GM21447 (cell line): ENCODE results near the gene MRNIP.

Experiments
- ATAC-seq: cut with Tn5 transposase; IDR thresholded peaks from one replicate; pipeline ENCODE4 v1.9.1; 2021; ENCODE audit not compliant: unreplicated experiment

MRNIP gene

GRCh38 chr5:179822444-179822990, 36.1 kb downstream of the MRNIP start:
- ATAC-seq: no peak

GRCh38 chr5:179822059-179822432, 36.6 kb downstream of the MRNIP start:
- ATAC-seq: no peak

DNA sequence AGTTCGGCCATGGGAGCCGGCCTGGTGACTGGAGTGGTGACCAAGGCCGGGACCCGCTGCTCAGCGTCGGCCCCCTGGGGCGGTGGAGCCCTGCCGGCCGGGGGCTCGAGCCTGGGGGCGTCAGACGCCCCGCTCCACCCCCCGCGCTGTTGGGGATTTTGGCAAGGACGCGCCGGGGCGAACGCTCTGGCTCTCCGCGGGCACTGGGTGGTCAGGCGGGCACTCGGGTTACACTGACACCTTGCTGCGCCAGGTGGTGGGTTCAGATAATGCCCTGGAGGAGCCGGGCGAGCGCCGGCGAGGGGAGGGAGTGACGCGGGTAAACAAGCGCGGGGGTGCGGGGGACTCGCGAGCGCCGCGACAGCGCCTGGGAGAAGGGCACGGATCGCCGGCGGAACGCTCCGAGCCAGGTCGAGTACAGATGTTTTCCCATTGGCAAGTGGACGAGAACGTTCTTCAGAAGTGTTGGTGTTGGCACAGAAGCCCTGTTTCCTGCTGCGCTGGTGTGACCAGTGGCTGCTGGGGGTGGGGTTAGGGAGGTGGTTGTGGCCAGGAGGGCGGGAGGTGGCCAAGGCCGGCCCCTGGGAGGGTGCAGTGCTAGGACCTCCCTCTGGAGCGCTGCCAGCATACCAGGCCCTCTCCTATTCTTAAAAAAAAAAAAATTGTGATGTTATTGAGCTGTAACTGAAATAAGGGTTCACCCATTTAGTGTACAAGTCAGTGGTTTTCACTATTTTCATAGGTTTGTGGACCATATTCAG, 37.1 kb downstream of the MRNIP start:
- ATAC-seq: peak; percentile 52

DNA sequence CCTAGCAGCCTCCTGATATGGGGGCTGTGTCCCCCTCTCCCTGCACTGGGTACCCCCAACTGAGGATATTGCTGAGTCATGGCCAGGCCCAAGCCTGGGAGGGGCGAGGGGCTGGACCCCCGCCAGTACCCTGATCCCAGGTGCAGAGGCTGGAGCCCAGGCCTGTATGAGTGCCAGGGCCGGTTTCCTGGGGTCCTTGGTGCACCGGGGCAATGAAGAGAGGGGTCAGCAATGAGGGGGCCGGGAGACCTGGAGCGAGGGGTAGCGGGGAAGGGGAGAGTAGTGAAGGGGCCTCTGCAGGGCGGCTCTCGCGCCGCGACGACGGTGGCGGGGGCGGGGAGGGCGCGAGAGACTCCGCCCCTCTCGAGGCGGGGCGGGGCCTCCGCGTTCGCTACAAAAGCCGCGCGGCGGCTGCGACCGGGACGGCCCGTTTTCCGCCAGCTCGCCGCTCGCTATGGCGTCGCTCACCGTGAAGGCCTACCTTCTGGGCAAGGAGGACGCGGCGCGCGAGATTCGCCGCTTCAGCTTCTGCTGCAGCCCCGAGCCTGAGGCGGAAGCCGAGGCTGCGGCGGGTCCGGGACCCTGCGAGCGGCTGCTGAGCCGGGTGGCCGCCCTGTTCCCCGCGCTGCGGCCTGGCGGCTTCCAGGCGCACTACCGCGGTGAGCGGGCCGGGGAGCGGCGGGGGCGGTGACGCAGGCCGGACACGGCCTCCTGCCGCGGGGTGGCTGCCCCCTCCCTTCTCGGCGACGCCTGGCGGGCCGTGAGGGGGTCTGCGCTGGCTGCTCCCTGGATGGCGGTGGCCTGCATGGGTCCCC, 37.9 kb downstream of the MRNIP start, which contains the start of gene SQSTM1:
TSS of gene SQSTM1 (plus strand) at position 423 of the 815 bp plus-strand sequence. CDS start at position 455, 32 bp downstream.
- ATAC-seq: peak; percentile 34

- no peak for ATAC-seq
These were observed 38.5 kb downstream of the MRNIP start for GRCh38 chr5:179820127-179820482.

DNA sequence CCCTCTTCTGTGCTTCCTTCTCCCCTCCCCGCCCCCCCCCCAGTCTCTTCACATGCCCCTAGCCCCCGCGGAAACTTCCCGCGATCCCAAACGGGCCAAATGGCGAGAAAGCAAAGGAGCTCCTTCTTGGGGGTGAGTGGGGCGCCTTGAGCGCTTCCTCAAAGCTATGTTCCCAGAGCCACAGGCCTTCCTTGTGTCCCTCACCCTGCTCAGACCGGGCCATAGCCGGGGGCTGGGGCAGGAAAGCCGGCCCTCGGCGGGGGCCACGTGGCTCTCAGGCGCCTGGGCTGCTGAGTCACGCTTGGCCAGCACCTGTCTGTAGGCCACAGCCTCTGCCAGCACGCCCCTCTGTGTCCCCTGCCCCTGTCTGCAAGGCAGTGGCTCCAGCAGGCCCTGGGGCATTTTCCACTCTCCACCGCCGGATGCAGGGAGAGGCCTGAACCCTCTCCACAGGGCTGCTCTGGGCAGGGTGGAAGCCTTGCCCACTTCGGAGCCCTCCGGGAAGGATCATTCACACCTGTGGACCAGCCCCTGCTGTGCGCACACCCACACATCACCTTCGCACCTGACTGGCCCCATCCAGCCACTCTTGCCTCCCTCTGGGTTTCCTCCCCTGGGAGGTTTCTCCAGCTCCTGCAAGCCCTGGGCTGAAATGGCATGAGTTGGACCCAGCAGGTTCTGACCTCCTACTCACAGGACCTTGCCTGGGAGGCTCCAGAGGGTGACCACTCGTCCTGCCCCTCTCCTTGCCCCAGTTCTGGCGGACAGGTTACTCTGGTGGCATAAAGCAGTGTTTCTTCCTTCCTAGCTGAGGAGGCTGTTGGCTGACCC, 39.1 kb downstream of the MRNIP start:
- peak; percentile 12 for ATAC-seq

DNA sequence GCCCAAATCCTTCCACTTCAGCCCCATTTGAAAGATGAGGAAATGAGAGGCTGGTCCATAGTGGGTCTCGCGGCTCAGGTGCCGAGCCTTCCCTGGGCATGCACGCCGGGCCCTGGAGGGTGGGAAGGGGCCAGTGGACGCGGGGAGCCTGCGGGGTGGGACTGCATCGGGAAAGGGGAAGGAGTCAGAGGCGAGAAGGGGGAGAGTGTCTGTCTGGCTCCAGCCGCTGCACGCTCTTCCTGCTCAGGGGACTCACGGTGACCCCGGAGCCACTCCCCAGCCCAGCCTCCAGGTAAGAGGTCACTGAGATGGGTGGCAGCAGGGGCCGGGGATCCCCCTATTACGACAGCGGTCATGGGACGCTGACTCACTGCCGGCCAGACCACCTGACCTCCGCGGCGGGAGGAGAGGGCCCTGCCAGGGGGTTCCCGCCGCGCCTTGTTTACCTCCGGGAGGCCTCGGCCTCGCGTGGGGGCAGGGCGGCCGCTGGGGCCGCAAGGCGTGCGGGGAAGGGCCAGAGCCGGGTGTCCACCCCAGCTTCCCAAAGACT, 39.8 kb downstream of the MRNIP start:
- peak; percentile 62 for ATAC-seq

DNA sequence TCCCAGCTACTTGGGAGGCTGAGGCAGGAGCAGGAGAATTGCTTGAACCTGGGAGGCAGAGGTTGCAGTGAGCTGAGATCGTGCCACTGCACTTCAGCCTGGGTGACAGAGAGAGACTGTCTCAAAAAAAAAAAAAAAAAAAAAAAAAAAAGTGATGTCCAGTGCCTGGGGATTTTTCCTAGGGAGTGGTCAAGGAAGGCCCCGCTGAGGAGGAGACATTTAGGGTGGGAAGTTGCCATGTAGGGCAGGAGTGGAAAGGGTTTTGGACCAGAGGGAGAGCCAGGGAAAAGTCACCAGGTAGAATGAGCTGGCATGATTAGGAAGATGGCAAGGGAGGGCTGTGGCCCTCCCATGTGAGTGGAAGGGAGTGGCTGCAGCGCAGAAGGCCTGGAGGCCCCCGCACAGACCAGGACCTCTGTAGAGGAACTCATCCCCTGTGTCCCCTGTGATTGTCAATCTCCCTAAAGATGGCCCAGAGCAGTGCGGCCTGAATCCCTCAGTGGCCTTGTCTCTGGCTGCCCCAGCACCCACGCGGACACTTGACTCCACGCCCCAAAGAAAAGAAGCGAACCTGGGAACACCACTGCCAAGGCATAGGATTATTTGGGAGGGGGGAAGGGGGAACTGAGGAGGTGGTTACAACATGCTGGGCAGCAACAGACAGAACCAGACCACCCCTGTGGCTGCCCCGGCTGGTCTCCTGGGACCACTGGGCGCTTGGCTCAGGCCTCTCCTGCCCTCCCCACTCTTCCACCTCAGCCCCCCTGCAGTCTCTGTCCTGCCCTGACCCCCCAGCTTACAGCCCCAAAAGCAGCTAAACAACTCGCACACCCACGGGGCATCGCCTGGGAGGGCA, 40.5 kb downstream of the MRNIP start:
- no peak for ATAC-seq

DNA sequence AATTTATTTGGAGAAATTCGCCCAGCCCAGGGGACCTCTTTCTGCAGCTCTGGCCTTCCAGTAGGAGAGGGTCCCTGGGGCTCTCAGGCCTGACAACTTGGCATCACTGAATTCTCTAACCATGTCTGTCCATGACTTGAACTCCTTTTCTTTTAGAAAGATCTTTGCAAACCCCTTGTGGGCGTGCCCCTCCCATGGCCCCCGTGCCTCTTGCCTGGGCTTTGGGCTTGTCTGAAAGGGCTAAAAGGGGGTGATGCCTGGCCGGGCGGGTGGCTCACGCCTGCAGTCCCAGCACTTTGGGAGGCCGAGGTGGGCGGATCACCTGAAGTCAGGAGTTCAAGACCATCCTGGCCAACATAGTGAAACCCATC, 41.2 kb downstream of the MRNIP start:
- no peak for ATAC-seq

DNA sequence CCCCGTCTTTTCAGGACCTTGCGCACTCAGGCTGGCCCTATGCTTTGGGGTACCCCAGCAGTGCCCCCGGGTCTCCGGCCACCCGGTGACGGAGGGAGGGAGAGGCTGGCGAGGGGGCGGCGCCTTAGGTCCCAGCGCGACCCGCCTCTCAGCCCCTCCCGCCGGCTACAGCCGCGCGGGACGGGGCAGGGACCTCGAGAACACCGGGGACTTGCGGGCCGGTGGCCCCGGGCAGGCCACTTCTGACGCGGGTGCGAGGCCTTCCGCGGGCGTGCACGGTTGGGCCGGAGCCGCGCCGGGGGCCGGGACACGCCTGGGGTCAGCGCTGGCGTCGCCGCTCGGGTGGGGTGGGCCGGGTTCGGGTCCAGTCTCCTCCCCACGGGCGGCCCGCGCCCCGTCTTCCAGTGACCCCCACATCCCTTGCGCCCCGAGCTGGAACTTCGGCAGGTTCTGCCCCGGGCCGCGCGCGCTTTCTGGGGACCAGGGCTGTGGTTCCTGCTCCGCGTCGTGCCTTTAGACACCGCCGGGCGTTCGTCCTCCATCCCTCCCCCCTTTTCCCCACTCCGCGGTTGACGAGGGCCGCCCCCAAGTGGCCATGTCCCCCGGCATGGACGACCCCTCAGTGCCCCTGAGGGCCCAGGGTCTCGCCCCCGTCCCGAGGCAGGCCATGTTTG, 41.7 kb downstream of the MRNIP start:
- ATAC-seq: no peak

- ATAC-seq: no peak
These were observed 42.2 kb downstream of the MRNIP start for GRCh38 chr5:179816401-179816795.

- ATAC-seq: no peak
These were observed 42.9 kb downstream of the MRNIP start for GRCh38 chr5:179815491-179816249.

GRCh38 chr5:179814090-179814489, 44.5 kb downstream of the MRNIP start:
- no peak for ATAC-seq

- ATAC-seq: no peak
These were observed 45.5 kb downstream of the MRNIP start for GRCh38 chr5:179812997-179813607.

DNA sequence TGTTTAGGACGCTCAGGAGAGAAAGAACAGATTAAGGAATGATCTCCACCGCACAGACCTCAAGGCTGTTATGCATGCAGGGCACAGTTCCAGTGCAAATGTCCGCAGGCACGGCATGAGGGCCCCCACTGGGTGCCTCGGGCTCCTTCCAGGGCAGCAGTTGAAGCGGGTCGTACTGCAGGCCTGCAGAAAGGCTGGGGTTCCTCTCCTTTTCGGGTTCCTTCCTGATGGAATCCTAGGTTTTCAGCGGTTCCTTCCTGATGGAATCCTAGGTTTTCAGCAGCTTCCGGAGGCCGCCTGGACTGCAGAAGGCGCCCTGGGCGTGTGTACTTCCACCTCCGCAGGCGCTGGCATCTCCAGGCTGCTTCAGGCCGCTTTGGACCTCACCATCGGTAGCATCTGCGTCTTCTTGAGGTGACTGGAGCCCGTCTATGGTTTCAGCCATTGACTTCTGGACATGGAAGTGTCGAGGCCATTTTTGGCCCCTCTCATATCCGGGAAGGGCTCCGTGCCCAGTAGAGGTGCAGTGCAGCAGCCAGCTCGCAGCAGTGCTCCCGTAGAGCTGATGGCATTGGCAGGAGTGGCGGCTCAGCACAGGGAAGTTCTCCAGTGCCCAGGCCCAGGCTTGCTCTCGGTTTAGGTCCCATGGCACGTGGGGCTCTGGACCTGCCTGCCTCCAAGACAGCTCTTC, 46.3 kb downstream of the MRNIP start:
- ATAC-seq: no peak

- ATAC-seq: peak; percentile 56
These were observed 52.2 kb downstream of the MRNIP start, which contains the start of gene MGAT4B for GRCh38 chr5:179806250-179807048. TSS of gene MGAT4B (minus strand) at chr5:179806866. CDS start at chr5:179806583, 283 bp downstream.
